NCI-H2107 treated with DMSO at 0.1 percent for 48 hours (cell line): ENCODE measurements around the gene FAM107B.
"Not testable (repeated sequence)": the region's sequence is repeated elsewhere in the genome, so short reads cannot be mapped to it uniquely, and the experiment has no call there.

Experiments used
- DNase-seq: peaks from one replicate; lab custom pipeline; 2025; ENCODE audit not compliant: unreplicated experiment; lab: John Stamatoyannopoulos, UW

Gene FAM107B

DNA sequence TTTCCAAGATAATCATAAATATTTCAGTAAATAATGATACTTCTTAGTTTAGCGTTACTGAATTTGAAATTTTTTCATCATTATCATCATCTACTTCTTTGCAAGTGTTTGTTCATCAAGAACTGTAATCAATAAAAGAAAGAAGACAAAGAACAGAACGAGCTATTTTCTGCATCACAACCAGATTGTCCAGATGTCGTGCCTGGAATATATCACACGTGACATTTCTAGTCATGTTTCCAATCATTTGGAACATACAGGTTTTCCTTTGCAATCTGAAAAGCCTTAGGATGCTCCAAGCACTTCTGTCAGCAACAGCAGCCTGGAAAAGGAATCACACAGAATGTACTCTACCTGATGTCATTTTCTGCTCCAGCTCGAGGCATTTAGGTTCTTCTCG, 107.4 kb downstream of the FAM107B start:
- no peak for DNase-seq

DNA sequence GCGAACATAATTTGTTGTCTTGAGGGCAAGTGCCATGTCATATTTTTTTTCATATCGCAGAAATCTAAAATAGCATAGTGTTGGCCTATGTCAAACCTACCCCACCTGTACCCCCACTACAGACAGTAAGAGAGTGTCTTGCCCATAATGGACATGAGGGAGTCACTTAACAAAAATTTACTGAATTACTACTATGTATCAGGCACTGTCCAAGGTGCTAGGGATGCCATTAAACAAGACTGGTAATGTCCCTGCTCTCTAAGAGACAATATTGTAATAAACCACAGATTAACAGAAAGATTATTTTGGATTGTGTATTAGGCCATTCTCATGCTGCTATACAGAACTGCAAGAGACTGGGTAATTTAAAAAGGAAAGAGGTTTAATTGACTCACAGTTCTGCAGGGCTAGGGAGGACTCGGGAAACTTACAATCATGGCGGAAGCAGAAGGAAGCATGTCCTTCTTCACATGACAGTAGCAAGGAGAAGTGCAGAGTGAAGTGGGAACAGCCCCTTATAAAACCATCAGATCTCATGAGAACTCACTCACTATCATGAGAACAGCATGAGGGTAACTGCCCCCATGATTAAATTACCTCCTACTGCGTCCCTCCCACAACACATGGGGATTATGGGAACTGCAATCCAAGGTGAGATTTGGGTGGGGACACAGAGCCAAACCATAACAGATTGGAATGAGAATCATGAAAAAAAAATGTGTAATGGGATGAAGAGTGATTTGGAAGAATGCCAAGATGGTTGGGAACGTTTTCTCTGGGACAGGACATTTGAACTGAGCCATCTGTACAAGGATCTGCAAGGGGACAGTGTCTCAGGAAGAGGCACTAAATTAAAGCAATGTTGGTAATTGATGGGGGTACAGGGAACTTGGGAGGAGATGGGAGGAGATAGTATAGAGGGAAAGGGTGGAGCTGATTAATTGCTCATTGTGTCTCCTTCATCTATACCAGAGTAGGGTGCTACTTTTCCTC, 108.5 kb downstream of the FAM107B start:
- no peak for DNase-seq

GRCh38 chr10:14665304-14665703, 109.4 kb downstream of the FAM107B start:
- DNase-seq, result no peak

DNA sequence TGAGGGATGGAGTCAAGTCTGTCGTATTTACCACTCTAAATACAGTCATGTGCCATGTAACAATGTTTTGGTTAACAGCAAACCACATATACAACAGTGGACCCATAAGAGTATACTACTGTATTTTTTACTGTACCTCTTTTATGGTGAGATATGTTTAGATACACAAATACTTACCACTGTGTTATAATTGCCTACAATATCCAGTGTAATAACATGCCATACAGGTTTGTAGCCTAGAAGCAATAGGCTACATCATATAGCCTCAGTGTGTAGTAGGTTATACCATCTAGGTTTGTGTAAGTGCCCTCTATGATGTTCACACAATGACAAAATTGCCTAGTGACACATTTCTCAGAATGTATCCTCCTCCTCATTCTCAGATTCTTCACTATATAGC, 110.4 kb downstream of the FAM107B start:
- DNase-seq, result no peak

- DNase-seq, result no peak
These were observed 112.9 kb downstream of the FAM107B start for GRCh38 chr10:14661818-14662217.

DNA sequence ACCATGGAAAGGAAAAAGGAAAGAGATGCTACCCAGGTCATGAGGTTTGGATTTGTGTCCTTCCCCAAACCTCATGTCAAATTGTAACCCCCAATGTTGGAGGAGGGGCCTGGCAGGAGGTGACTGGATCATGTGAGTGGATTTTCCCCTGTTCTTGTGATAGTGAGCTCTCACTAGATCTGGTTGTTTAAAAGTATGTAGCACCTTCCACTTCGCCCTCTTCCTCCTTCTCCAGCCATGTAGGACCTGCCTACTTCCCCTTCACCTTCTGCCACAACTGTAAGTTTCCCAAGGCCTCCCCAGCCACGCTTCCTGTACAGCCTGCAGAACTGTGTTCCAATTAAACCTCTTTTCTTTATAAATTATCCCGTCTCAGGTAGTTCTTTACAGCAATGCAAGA, 113.9 kb downstream of the FAM107B start:
- DNase-seq, result no peak

GRCh38 chr10:14659626-14660196, 115.0 kb downstream of the FAM107B start:
- DNase-seq, result no peak

GRCh38 chr10:14659137-14659536, 115.6 kb downstream of the FAM107B start:
- DNase-seq, result not testable (repeated sequence)

DNA sequence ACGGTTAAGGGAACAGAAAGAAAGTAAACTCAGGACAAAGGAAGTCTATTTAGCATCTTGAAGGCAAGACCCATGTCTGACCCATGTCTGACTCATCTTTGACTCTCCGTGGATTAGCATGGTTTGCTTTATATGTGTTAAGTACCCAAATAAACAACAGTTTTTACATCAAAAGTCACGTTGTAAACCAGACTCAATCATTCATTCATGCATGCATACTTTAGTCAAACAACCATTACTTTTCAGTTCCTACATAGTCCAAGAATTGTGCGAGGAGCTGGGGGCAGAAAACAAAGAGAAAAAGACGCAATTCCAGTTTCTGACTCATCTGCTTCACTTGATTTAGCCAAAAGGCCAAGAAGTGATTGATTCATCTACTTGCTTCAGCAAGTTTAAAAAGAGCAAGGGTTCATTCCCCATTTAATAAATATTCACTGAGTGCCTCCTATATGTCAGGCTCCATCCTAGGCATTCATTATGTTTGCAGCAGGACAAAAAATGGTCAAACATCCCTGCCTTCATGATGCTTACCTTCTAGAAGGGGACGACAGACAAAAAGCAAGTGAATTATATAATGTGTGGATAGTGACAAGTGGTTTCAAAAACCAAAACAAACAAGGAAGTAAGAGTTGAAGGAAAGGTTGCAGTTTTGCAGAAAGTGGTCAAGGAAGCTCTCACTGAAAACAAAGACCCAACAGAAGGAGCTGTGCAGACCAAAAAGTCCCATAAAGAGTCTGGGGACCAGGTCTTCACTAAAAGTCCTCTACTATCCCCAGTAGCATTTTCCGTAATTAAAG, 116.2 kb downstream of the FAM107B start:
- no peak for DNase-seq

DNA sequence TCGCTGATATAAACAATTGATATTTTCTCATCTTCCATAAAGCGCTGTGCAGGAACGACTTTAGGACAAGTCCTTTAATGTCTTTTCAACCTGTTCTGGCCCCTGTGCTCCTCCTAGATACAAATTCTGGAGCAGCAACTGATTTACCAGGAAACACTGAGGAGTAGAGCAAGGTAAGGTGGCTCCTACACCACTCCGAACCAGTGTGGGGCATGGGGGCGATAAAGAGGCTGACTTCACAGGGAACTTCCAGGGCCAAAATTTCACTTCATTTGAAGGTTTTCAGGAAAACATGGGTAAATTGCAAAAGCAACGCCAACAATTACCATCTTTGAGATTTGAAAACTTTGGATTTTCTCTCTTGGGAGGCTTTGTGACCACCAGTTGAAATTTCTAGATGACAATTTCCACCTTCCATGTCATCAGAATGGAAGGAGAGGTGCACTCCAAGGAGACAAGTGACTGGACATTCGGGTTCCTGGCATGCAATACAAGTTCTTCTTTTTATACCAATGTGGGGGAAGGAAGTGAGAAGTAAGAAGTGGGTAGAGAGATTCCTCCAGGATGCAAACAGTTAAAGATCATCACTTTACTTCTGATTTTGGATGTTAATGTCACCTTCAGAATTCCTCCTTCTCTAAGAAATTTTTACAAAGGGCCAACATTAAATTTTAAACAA, 118.5 kb downstream of the FAM107B start:
- DNase-seq, result no peak

- DNase-seq, result no peak
These were observed 119.8 kb downstream of the FAM107B start for GRCh38 chr10:14654821-14655382.

- DNase-seq, result no peak
These were observed 121.2 kb downstream of the FAM107B start for GRCh38 chr10:14653271-14654161.

- DNase-seq, result no peak
These were observed 121.9 kb downstream of the FAM107B start for GRCh38 chr10:14652816-14653215.

DNA sequence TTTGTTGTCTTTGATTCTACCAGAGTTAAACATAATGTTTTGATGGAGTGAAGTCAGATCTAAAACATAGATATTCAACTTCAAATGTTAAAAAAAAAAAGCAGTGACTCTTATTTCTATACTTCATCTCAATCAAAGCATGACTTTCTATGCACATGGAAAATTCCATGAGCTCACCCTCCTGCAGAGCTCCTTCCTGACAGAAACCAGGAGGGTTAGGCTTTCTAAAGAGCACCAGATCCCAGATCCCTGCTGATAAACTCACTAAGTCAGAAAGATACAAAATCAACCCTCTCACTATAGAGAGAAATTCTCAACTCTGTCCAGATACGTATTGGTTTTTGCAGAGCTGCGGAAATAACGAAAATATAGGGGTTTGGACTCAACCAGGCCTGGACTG, 122.6 kb downstream of the FAM107B start:
- no peak for DNase-seq

DNA sequence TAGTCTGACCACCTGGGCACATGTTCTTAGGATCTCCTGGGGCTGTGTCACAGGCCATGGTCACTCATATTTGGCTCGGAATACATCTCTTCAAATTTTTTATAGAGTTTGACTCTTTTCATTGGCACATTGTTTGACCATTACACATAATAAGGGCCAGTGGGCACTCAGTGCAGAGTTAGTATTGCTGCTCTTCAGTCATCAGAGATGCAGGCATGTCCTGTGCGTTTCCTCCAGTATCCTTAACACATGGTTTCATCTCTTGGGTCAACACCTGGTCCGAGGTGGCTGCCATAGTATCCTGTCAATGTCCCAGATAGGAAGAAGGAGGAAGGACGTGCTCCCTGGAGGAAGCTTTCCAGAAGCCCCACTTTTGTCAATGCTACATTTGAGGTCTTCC, 125.0 kb downstream of the FAM107B start:
- no peak for DNase-seq

DNA sequence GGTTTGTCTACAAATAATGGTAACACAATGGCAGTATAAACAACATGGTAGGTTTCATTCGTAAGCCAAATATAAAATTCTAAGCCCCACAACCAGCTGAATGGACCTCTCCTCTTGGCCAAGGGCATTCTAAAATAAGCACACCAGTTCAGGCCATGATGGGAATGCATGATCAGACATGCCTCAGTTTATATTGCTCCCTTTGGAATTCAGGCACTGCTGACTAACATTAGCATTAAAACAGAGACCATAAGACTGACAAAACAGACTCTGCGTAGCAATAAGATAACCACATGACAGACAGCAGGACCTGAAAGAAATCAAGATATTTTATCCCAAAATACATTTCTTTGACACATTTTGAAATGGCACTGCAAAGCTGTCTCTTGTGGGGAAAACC, 125.8 kb downstream of the FAM107B start:
- DNase-seq, result no peak

GRCh38 chr10:14648005-14648765, 126.5 kb downstream of the FAM107B start:
- DNase-seq, result peak; percentile 64

GRCh38 chr10:14645239-14645960, 129.3 kb downstream of the FAM107B start:
- DNase-seq, result no peak
